Mucosa of descending colon (tissue), 3 donors: ENCODE data around the gene SLC2A8. TPM values are rescaled to one million over a fixed set of nuclear protein-coding genes. Genes with fewer than 3 reads are reported as not detected.

Experiments
- ATAC-seq: fragments of 200-7000 bp; cut with Tn5 transposase; one replicate; pipeline ENCODE4 v1.9.1; 2020; ENCODE audit warnings: mild to moderate bottlenecking, moderate library complexity
- DNase-seq, 3 donors: peaks; one replicate each; pipeline ENCODE4 v3.0.0-alpha.2; 2020
- H3K36me3 ChIP-seq: fragments of 200-600 bp; one replicate; pipeline ENCODE4 v1.8.0; 2021; ENCODE audit warnings: low read depth, mild to moderate bottlenecking
- H3K4me1 ChIP-seq: fragments of 200-600 bp; one replicate; pipeline ENCODE4 v1.8.0; 2021; ENCODE audit warnings: low read depth, mild to moderate bottlenecking
- H3K4me3 ChIP-seq: fragments of 200-600 bp; one replicate; pipeline ENCODE4 v1.8.0; 2021; ENCODE audit warnings: mild to moderate bottlenecking
- H3K9me3 ChIP-seq: fragments of 200-600 bp; one replicate; pipeline ENCODE4 v1.8.0; 2021; ENCODE audit warnings: mild to moderate bottlenecking
- CTCF ChIP-seq: fragments of 200-600 bp; IDR thresholded peaks from one replicate; pipeline ENCODE4 v1.8.0; 2022; ENCODE audit warnings: antibody characterized with exemption, mild to moderate bottlenecking
- intact Hi-C, 2 donors: fragments of 100-400 bp; cut with DNase I in 1 of 2; cut with micrococcal nuclease in 1 of 2; formaldehyde crosslinking; loops; one replicate each; pipeline versions ENCODE4 v1.11.0 to v1.11.1; 2022; cut with DNase I, micrococcal nuclease
- total RNA-seq, 3 donors: library from RNA; stranded (reverse); fragmentation: NEBNext Ultra II Directional in 2 of 3; extraction: Animal tissue kit (Norgen Biotek cat#: 25700) in 2 of 3; gene quantifications; one replicate each; pipeline versions ENCODE4 v1.2.1 to v1.2.4, GENCODE V29; 2021 to 2023
- donor health status: DM: no; HTN: no; CAD: no; lungs with moderate emphysema.
- donor health status: DM: no; HTN: no; CAD: no.
- donor health status: DM: no; HTN: yes; CAD: no.

Gene SLC2A8
- total RNA-seq, 3 donors from 2014 or later = 17.3 to 60.1 (median 23.0) TPM

GRCh38 chr9:127405344-127406125, 8.6 kb downstream of the SLC2A8 start:
- no peak for TF ChIP-seq CTCF
- Histone ChIP-seq H3K4me3 (no peak overlapping the region), H3K36me3 (no peaks in the 10 kb centered on the region), H3K4me1 (no peaks in the 10 kb centered on the region), H3K9me3 (no peaks in the 10 kb centered on the region)
- intact Hi-C loops = no loop called here
- ATAC-seq (no peak), DNase-seq (no peak)

- intact Hi-C loops = no loop called here
- Histone ChIP-seq H3K4me3 (no peak overlapping the region), H3K9me3 (no peaks in the 10 kb centered on the region), H3K36me3 (no peaks in the 10 kb centered on the region), H3K4me1 (no peaks in the 10 kb centered on the region)
- DNase-seq = no peak
- no peak for ATAC-seq
- TF ChIP-seq CTCF = no peak
Observed at GRCh38 chr9:127406799-127407491, 10.0 kb downstream of the SLC2A8 start.

- Histone ChIP-seq H3K36me3 (no peaks in the 10 kb centered on the region), H3K4me1 (no peaks in the 10 kb centered on the region), H3K4me3 (no peak overlapping the region), H3K9me3 (no peaks in the 10 kb centered on the region)
- ATAC-seq (no peak), DNase-seq (no peak)
- intact Hi-C loops = no loop called here
- TF ChIP-seq CTCF = no peak
Observed at GRCh38 chr9:127407492-127407843, 10.5 kb downstream of the SLC2A8 start.

- no peak overlapping the region for H3K4me3 ChIP-seq
- H3K9me3 ChIP-seq = no peaks in the 10 kb centered on the region
- DNase-seq = no peak
- H3K4me1 ChIP-seq = no peaks in the 10 kb centered on the region
- no peak for TF ChIP-seq CTCF
- ATAC-seq = no peak
- H3K36me3 ChIP-seq = no peaks in the 10 kb centered on the region
- intact Hi-C loops = no loop called here
Observed at GRCh38 chr9:127411122-127411521, 14.2 kb downstream of the SLC2A8 start.

GRCh38 chr9:127415141-127415540, 18.2 kb downstream of the SLC2A8 start:
- Histone ChIP-seq H3K4me3 (no peak overlapping the region), H3K36me3 (no peaks in the 10 kb centered on the region), H3K9me3 (no peaks in the 10 kb centered on the region), H3K4me1 (no peaks in the 10 kb centered on the region)
- DNase-seq (no peak), ATAC-seq (no peak)
- no peak for TF ChIP-seq CTCF
- intact Hi-C loops = no loop called here
